ENCODE measurements around the gene CRB3.

DNA sequence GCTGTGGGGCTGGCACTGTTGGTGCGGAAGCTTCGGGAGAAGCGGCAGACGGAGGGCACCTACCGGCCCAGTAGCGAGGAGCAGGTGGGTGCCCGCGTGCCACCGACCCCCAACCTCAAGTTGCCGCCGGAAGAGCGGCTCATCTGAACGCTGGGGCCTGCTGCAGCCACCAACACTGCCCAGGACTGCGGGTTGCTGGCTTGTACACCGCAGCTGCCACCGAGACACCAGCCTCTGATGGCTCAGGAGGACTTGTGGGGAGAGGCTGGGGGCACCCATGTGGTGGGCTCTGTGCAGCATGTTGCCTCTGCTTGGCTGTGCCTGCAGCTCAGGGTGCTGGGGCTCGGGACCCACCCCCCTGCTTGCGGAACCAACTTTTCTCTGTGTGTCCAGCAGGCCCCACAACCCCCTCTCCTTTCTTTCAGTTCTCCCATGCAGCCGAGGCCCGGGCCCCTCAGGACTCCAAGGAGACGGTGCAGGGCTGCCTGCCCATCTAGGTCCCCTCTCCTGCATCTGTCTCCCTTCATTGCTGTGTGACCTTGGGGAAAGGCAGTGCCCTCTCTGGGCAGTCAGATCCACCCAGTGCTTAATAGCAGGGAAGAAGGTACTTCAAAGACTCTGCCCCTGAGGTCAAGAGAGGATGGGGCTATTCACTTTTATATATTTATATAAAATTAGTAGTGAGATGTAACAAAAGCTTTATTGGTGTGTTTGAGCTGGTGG is 2.6 kb downstream of the CRB3 start:
- TF ChIP-seq ZNF232 (CRISPR knock-in tag; IDR thresholded peaks at IDR 0.05) = no peak
- TF ChIP-seq, protein P1, sequence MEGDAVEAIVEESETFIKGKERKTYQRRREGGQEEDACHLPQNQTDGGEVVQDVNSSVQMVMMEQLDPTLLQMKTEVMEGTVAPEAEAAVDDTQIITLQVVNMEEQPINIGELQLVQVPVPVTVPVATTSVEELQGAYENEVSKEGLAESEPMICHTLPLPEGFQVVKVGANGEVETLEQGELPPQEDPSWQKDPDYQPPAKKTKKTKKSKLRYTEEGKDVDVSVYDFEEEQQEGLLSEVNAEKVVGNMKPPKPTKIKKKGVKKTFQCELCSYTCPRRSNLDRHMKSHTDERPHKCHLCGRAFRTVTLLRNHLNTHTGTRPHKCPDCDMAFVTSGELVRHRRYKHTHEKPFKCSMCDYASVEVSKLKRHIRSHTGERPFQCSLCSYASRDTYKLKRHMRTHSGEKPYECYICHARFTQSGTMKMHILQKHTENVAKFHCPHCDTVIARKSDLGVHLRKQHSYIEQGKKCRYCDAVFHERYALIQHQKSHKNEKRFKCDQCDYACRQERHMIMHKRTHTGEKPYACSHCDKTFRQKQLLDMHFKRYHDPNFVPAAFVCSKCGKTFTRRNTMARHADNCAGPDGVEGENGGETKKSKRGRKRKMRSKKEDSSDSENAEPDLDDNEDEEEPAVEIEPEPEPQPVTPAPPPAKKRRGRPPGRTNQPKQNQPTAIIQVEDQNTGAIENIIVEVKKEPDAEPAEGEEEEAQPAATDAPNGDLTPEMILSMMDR (IDR thresholded peaks at IDR 0.05) = no peak
- no peak for TF ChIP-seq CREB1 (CRISPR knock-in tag; IDR thresholded peaks at IDR 0.05)
